ENCODE results near the gene SUGCT.

Gene SUGCT

GRCh38 chr7:40826411-40827221, 691.8 kb downstream of the SUGCT start:
- H3K4me3 ChIP-seq: no peak overlapping the region
- H3K27ac ChIP-seq: peak overlapping the region; percentile 45 to 82
- DNase-seq (ENCODE audit: low spot score): no peak
- no peak for TF ChIP-seq CTCF (IDR thresholded peaks at IDR 0.05)

DNA sequence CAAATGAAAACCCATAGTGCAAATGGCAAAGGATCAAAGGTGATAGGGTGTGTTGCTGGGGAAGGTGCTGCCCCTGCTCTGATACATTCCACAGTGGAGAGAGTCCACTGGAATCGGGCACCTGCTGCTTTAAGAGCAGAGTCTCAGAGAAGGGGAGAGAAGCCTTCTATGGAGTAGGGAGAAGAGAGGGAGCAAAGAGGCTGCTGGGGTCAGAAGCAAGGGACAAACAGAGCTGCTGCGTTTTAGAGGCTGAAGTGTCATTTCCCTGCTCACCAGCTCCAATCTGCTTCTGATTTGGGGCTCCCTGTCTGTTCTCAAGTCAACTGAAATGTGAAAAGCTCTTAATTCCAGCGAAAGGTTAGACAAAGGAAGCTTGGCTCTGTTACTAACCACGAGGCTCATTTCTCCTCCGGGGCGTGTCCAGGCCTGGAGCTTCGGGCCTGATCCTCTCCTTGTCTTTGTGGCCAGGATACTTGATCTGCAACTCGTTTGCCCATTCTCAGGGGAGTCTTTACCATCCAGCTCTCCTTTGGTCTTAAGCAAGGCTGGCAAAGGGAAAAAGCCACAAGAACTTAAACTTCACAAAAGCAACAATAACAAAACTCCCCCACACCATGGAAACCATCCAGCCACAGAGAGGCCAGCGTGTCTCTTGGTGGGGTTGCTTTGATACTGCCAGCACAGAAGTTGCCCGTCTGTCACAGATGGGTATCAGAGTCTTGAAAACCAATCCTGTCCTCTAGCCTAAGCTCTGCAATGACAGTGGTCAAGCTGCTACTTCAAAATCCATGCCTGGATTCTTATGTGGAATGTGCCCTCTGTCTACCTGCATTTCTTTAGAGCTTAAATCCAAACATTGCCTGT, 692.6 kb downstream of the SUGCT start:
- no peak for TF ChIP-seq CTCF (IDR thresholded peaks at IDR 0.05)
- DNase-seq (ENCODE audit: low spot score): no peak
- peak overlapping the region; percentile 45 to 82 for H3K27ac ChIP-seq
- no peak overlapping the region for H3K4me3 ChIP-seq

GRCh38 chr7:40828686-40829600, 694.1 kb downstream of the SUGCT start:
- no peak for TF ChIP-seq CTCF (IDR thresholded peaks at IDR 0.05)
- Histone ChIP-seq H3K27ac (peak overlapping the region in 1 of 2 donors; percentile 50), H3K4me3 (no peak overlapping the region)
- no peak for DNase-seq (ENCODE audit: low spot score)

DNA sequence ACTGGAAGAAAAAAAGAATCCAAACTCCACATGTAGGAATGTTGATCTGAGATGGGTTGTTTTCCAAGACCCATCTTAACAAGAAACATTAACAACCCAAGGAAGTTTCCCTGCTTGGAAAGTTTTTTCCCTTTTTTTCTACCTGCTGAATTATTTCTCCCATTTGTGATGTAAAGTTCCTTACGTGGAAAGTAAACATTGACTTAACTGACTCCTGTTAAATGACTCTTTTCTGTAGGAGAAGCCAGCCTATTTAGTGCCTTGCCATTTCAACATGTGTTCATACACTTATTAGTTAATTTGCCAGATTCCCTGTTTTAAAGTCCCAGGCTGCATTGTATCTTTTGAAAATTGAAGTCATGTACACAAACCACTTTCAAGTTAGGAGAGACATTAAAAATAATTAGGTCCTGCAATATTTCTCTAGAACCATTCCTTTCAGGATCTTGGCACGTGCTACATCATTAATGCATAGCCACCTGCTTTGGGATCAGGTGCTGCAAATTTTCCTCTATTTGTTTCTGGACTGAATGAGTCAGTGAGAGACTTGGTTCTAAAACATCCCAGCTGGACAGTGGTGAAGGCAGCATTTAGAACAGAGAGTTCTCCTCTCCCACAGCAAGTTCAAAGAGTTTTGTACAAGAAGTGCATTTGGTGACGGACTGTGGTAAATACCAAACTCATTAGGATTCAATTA, 698.5 kb downstream of the SUGCT start:
- Histone ChIP-seq H3K27ac (peak overlapping the region in 1 of 2 donors; percentile 20), H3K4me3 (no peak overlapping the region)
- no peak for DNase-seq (ENCODE audit: low spot score)
- TF ChIP-seq CTCF (IDR thresholded peaks at IDR 0.05): no peak

DNA sequence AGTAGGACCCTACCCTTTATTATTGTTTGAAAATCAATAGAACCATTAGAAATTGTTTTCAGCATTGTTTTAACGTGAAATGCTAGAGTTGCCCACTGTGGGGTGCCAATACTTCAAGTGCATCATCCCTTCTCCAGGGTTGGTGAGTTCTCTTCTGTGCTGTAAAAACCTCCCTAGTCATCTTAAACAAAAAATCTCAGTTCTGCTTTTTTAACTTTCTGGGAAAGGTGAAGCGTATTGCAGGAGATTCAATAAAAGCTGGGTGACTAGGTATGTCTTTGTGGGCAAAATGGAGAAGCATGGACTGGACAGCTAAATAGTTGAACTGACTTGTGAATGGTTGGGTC, 699.1 kb downstream of the SUGCT start:
- Histone ChIP-seq H3K27ac (peak overlapping the region in 1 of 2 donors; percentile 20), H3K4me3 (no peak overlapping the region)
- TF ChIP-seq CTCF (IDR thresholded peaks at IDR 0.05): no peak
- DNase-seq (ENCODE audit: low spot score): no peak

DNA sequence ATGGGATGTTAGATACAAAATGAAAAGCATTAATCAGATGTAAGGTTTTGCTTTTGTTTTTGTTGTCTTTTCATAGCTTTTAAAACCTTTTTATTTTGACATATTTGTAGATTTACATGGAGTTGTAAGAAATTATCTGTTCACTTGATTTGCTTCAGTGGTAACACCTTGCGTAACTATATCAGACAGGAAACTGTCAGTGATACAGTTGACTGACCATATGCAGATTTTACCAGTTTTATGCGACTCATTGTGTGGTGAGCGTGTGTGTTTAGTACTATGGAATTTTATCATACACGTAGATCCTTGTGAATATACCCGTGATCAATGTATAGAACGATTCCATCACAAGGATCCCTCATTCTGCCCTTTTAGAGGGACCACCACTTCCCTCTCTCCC, 701.4 kb downstream of the SUGCT start:
- no peak for TF ChIP-seq CTCF (IDR thresholded peaks at IDR 0.05)
- DNase-seq (ENCODE audit: low spot score): no peak
- no peak overlapping the region for H3K4me3 ChIP-seq
- H3K27ac ChIP-seq: no peak overlapping the region

Data from coronary artery (tissue), 2 donors.